Measurements from ENCODE around the gene MYO1E. TPM values are rescaled to one million over a fixed set of nuclear protein-coding genes. Genes with fewer than 3 reads are reported as not detected.
"Not testable (repeated sequence)": the region's sequence is repeated elsewhere in the genome, so short reads cannot be mapped to it uniquely, and the experiment has no call there.

MYO1E gene
- total RNA-seq, 2 donors from 2014 or later, result 66.3 to 92.0 TPM

GRCh38 chr15:59166166-59166565, 206.5 kb downstream of the MYO1E start:
- TF ChIP-seq POLR2A (IDR thresholded peaks at IDR 0.05) (no peak), POLR2AphosphoS5 (IDR thresholded peaks at IDR 0.05) (no peak)
- TF ChIP-seq, protein P1, sequence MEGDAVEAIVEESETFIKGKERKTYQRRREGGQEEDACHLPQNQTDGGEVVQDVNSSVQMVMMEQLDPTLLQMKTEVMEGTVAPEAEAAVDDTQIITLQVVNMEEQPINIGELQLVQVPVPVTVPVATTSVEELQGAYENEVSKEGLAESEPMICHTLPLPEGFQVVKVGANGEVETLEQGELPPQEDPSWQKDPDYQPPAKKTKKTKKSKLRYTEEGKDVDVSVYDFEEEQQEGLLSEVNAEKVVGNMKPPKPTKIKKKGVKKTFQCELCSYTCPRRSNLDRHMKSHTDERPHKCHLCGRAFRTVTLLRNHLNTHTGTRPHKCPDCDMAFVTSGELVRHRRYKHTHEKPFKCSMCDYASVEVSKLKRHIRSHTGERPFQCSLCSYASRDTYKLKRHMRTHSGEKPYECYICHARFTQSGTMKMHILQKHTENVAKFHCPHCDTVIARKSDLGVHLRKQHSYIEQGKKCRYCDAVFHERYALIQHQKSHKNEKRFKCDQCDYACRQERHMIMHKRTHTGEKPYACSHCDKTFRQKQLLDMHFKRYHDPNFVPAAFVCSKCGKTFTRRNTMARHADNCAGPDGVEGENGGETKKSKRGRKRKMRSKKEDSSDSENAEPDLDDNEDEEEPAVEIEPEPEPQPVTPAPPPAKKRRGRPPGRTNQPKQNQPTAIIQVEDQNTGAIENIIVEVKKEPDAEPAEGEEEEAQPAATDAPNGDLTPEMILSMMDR (IDR thresholded peaks at IDR 0.05), result no peak
- no peak overlapping the region for H3K4me3 ChIP-seq
- H3K9me3 ChIP-seq, result no peaks in the 10 kb centered on the region
- DNase-seq (ENCODE audit: low spot score), result no peak
- H3K27ac ChIP-seq, result peak overlapping the region; percentile 62 to 69
- WGBS, result 53% methylated on average over 4 of the region's 4 CpGs
- H3K36me3 ChIP-seq, result no peaks in the 10 kb centered on the region
- peaks cover 10% of the 10 kb centered on the region for H3K4me1 ChIP-seq (replicated peaks)
- no peaks in the 10 kb centered on the region for H3K27me3 ChIP-seq (replicated peaks; ENCODE audit: insufficient read depth)
- intact Hi-C loops (cut with DNase I), result loop anchor here (10.0 kb wide), 1 partner anchor 181 kb away; the partner anchor contains the start of gene RNF111

DNA sequence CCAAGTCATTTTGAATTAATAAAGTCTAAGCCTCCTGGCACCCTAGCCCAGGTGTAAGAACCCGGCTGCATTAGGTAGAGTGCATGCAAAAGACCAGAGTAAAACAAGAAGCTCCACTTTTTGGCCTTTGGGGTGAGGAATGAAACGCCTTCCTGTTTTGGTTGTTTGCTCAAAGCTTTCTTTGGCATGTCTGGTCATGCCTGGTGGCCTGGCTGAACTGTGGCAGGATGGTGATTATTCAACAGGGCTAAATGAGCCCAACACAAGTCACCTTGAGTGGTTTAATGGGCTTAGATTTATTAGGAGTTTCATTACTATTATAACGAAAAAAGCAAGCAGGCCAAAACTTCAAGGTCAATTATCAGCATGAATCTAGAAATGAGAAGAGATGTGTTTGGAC, 206.9 kb downstream of the MYO1E start:
- Histone ChIP-seq H3K4me3 (no peak overlapping the region), H3K27me3 (replicated peaks; ENCODE audit: insufficient read depth) (no peaks in the 10 kb centered on the region), H3K27ac (peak overlapping the region; percentile 62 to 69), H3K4me1 (replicated peaks) (peaks cover 10% of the 10 kb centered on the region), H3K36me3 (no peaks in the 10 kb centered on the region), H3K9me3 (no peaks in the 10 kb centered on the region)
- intact Hi-C loops (cut with DNase I), result loop anchor here (10.0 kb wide), 1 partner anchor 181 kb away; the partner anchor contains the start of gene RNF111
- DNase-seq (ENCODE audit: low spot score), result peak; percentile 77
- TF ChIP-seq POLR2A (IDR thresholded peaks at IDR 0.05) (no peak), POLR2AphosphoS5 (IDR thresholded peaks at IDR 0.05) (peak; percentile 79)
- TF ChIP-seq, protein P1 (IDR thresholded peaks at IDR 0.05), result no peak
- WGBS, result 33% methylated on average over 3 of the region's 3 CpGs

- H3K4me1 ChIP-seq (replicated peaks), result peaks cover 17% of the 10 kb centered on the region
- not testable (repeated sequence) for H3K27me3 ChIP-seq (replicated peaks; ENCODE audit: insufficient read depth); H3K9me3 ChIP-seq; H3K36me3 ChIP-seq; H3K4me3 ChIP-seq; DNase-seq (ENCODE audit: low spot score); H3K27ac ChIP-seq
- intact Hi-C loops (cut with DNase I), result loop anchor here (5.0 to 10.0 kb wide), 2 partner anchors 177 to 330 kb away; partner anchors contain the start of gene RNF111
- 96% methylated on average over 8 of the region's 8 CpGs for WGBS
These were observed 210.6 kb downstream of the MYO1E start for GRCh38 chr15:59162080-59162479.

DNA sequence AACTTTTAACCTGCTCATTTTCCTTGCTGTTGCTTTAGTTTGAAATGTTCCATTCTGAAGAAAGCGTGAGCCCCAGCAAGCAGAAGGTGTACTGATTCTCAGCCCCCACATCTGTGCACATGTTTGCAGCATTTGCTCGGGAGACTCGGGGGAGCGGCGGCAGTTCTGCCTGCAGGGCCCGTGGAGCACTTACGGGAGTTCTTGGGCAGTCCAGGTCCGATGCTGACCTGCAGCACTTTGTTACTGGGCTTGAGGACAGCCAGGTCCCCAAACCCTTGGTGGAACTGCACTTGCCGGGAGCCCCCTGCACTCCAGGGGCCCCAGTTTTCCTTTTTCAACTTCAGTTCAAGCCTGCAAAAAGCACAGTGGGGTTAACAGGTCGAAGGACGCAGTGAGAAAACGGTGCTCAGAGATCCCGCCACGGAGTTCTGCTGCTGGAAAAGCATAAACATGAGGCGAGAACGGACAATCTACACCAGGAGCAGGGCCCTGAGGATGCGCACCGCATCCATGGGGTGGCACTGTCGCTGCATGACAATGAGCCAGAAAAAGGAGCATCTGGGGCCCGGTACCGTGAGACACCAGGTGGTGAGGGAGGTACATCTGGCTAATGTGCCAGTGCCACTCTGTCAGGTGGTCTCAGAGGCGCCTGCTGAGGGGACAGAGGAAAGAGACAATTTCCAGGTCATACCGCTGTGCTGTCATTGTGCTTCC, 211.6 kb downstream of the MYO1E start:
- no peak overlapping the region for H3K27ac ChIP-seq
- 84% methylated on average over 23 of the region's 23 CpGs for WGBS
- peaks cover 17% of the 10 kb centered on the region for H3K4me1 ChIP-seq (replicated peaks)
- H3K36me3 ChIP-seq, result no peaks in the 10 kb centered on the region
- no peaks in the 10 kb centered on the region for H3K9me3 ChIP-seq
- DNase-seq (ENCODE audit: low spot score), result no peak
- no peak for TF ChIP-seq POLR2AphosphoS5 (IDR thresholded peaks at IDR 0.05)
- TF ChIP-seq, protein P1 (IDR thresholded peaks at IDR 0.05), result peak in 3 of 4 experiments; percentile 31 to 61 (median 53)
- no peak overlapping the region for H3K4me3 ChIP-seq
- intact Hi-C loops (cut with DNase I), result loop anchor here (5.0 to 10.0 kb wide), 2 partner anchors 176 to 331 kb away; partner anchors contain the start of gene RNF111
- no peaks in the 10 kb centered on the region for H3K27me3 ChIP-seq (replicated peaks; ENCODE audit: insufficient read depth)

GRCh38 chr15:59159210-59159609, 213.5 kb downstream of the MYO1E start:
- H3K27me3 ChIP-seq (replicated peaks; ENCODE audit: insufficient read depth), result no peaks in the 10 kb centered on the region
- intact Hi-C loops (cut with DNase I), result no loop called here
- TF ChIP-seq POLR2A (IDR thresholded peaks at IDR 0.05) (no peak), POLR2AphosphoS5 (IDR thresholded peaks at IDR 0.05) (no peak)
- TF ChIP-seq, protein P1 (IDR thresholded peaks at IDR 0.05), result no peak
- no peaks in the 10 kb centered on the region for H3K36me3 ChIP-seq
- H3K4me3 ChIP-seq, result no peak overlapping the region
- no peaks in the 10 kb centered on the region for H3K9me3 ChIP-seq
- DNase-seq (ENCODE audit: low spot score), result no peak
- 84% methylated on average over 9 of the region's 9 CpGs for WGBS
- peak overlapping the region; percentile 78 to 83 for H3K27ac ChIP-seq
- H3K4me1 ChIP-seq (replicated peaks), result peaks cover 18% of the 10 kb centered on the region

All from prostate gland (tissue), 2 donors.